ENCODE results near the gene SEMA3A. TPM values are rescaled to one million over a fixed set of nuclear protein-coding genes. Genes with fewer than 3 reads are reported as not detected.
A peak's percentile ranks its signal among the peaks of the same experiment; 100 is the strongest.

The SEMA3A gene
- total RNA-seq, 1 donor from 2014 or later = 134 TPM

DNA sequence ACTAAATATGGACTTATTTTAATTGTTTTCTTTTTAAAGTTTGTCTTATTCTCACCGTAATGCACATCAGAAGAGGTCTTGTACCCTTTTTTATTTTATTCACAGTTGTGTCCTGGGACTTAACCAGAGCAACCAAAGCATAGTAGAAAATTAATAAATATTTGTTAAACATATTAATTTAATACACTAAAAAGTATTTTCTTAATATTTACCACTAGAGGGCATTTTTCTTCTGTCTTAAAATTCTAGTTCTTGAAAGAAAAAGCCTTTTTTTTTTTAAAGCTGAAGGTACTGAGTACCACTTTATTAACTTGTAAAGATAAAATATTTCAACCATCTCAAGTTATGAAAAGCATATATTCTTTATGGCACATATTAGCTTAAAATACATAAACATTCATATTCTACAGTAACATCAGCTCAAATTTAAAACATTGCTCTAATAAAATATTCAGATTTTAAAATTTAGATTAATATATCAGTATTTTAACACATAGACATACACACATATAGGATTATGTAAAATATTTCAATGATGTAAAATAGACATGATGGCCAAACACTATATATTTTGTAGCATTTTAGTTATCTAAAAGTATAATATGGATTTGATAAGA, 260.4 kb downstream of the SEMA3A start:
- H3K4me2 ChIP-seq = no peak overlapping the region
- no peaks in the 10 kb centered on the region for H3K36me3 Mint-ChIP-seq
- no peaks in the 10 kb centered on the region for H3K79me2 ChIP-seq (ENCODE audit: low read depth)
- peaks cover 2% of the 10 kb centered on the region for H3K9me3 Mint-ChIP-seq
- no peak overlapping the region for H3K4me3 Mint-ChIP-seq
- no peak overlapping the region for H3K9ac ChIP-seq
- no peaks in the 10 kb centered on the region for H4K20me1 ChIP-seq (ENCODE audit: low read depth)
- no peak overlapping the region for H3K27ac Mint-ChIP-seq
- H3K4me1 Mint-ChIP-seq = peaks cover 2% of the 10 kb centered on the region
- TF ChIP-seq EZH2 (IDR thresholded peaks at IDR 0.05) (no peak), CTCF (IDR thresholded peaks at IDR 0.05) (peak; percentile 41), EZH2phosphoT487 (IDR thresholded peaks at IDR 0.05) (no peak)
- no peaks in the 10 kb centered on the region for H3K4me1 ChIP-seq
- DNase-seq (ENCODE audit: low spot score) = no peak
- no peaks in the 10 kb centered on the region for H3K36me3 ChIP-seq
- H3K27me3 ChIP-seq = no peaks in the 10 kb centered on the region
- no peaks in the 10 kb centered on the region for H3K9me3 ChIP-seq (ENCODE audit: low read depth)
- no peak overlapping the region for H2AFZ ChIP-seq (replicated peaks)
- no peak overlapping the region for H3K27ac ChIP-seq
- no peaks in the 10 kb centered on the region for H3F3A ChIP-seq (ENCODE audit: low read depth)
- peaks cover 2% of the 10 kb centered on the region for H3K27me3 Mint-ChIP-seq (ENCODE audit: insufficient read depth, low read depth)
- no peak overlapping the region for H3K4me3 ChIP-seq

DNA sequence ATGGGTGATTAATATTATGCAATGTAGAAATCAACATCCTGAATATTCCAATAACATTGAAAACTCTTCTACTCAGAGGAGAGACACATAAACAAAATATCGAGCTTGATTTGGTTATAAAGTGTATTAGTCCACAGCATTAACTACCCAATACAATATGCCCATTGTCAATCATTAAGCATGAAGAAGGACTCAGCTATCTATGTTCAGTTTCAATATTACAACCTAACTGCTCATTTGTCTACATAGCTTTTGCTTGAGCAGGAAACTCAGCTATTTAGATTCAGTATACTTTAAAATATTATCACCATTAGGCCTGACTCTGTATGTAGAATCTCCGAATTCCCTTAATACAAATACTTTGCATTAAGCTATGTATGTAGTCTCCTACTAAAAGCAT, 262.6 kb downstream of the SEMA3A start:
- TF ChIP-seq EZH2phosphoT487 (IDR thresholded peaks at IDR 0.05) (no peak), CTCF (IDR thresholded peaks at IDR 0.05) (no peak), EZH2 (IDR thresholded peaks at IDR 0.05) (no peak)
- H4K20me1 ChIP-seq (ENCODE audit: low read depth) = no peaks in the 10 kb centered on the region
- H3F3A ChIP-seq (ENCODE audit: low read depth) = no peaks in the 10 kb centered on the region
- H3K9me3 Mint-ChIP-seq = peaks cover 2% of the 10 kb centered on the region
- no peaks in the 10 kb centered on the region for H3K4me1 ChIP-seq
- no peak overlapping the region for H3K4me2 ChIP-seq
- H3K27me3 Mint-ChIP-seq (ENCODE audit: insufficient read depth, low read depth) = peaks cover 2% of the 10 kb centered on the region
- H3K27me3 ChIP-seq = no peaks in the 10 kb centered on the region
- no peak for DNase-seq (ENCODE audit: low spot score)
- H2AFZ ChIP-seq (replicated peaks) = no peak overlapping the region
- H3K27ac ChIP-seq = no peak overlapping the region
- no peak overlapping the region for H3K9ac ChIP-seq
- no peaks in the 10 kb centered on the region for H3K79me2 ChIP-seq (ENCODE audit: low read depth)
- no peaks in the 10 kb centered on the region for H3K36me3 ChIP-seq
- no peaks in the 10 kb centered on the region for H3K36me3 Mint-ChIP-seq
- no peaks in the 10 kb centered on the region for H3K9me3 ChIP-seq (ENCODE audit: low read depth)
- H3K4me3 Mint-ChIP-seq = no peak overlapping the region
- no peak overlapping the region for H3K4me3 ChIP-seq
- H3K4me1 Mint-ChIP-seq = peaks cover 2% of the 10 kb centered on the region
- H3K27ac Mint-ChIP-seq = no peak overlapping the region

DNA sequence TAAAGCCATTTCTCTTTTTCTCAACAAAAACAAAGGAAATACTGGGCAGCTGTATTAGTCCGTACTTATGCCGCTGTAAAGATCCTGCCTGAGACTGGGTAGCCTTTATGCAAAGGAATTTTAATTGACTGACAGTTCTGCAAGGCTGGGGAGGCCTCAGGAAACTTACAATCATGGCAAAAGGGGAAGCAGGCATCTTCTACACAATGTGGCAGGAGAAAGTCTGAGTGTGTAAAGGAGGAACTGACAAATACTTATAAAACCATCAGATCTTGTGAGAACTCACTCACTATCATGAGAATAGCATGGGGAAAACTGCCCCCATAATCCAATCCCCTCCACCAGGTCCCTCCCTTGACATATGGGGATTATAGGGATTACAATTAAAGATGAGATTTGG, 264.3 kb downstream of the SEMA3A start:
- H3K27me3 Mint-ChIP-seq (ENCODE audit: insufficient read depth, low read depth) = peaks cover 2% of the 10 kb centered on the region
- Histone ChIP-seq H3K27me3 (no peaks in the 10 kb centered on the region), H3K27ac (no peak overlapping the region), H4K20me1 (ENCODE audit: low read depth) (no peaks in the 10 kb centered on the region), H3K4me1 (no peaks in the 10 kb centered on the region), H3K79me2 (ENCODE audit: low read depth) (no peaks in the 10 kb centered on the region), H3F3A (ENCODE audit: low read depth) (no peaks in the 10 kb centered on the region), H2AFZ (replicated peaks) (no peak overlapping the region), H3K9ac (no peak overlapping the region), H3K9me3 (ENCODE audit: low read depth) (no peaks in the 10 kb centered on the region), H3K36me3 (no peaks in the 10 kb centered on the region), H3K4me2 (no peak overlapping the region), H3K4me3 (no peak overlapping the region)
- H3K4me3 Mint-ChIP-seq = no peak overlapping the region
- H3K4me1 Mint-ChIP-seq = peaks cover 2% of the 10 kb centered on the region
- no peaks in the 10 kb centered on the region for H3K9me3 Mint-ChIP-seq
- TF ChIP-seq CTCF (IDR thresholded peaks at IDR 0.05) (no peak), EZH2 (IDR thresholded peaks at IDR 0.05) (no peak), EZH2phosphoT487 (IDR thresholded peaks at IDR 0.05) (no peak)
- no peak for DNase-seq (ENCODE audit: low spot score)
- H3K27ac Mint-ChIP-seq = no peak overlapping the region
- H3K36me3 Mint-ChIP-seq = no peaks in the 10 kb centered on the region
